Epithelial cell of esophagus (primary cell): ENCODE results near the gene PRDM9.
A peak's percentile ranks its signal among the peaks of the same experiment; 100 is the strongest.

Experiments used
- DNase-seq: peaks from one replicate; pipeline ENCODE4 v3.0.0; 2010; ENCODE audit warnings: low read depth
- H3K4me3 ChIP-seq: 2 replicates; pipeline ENCODE4 v1.5.1; 2011; ENCODE audit warnings: mild to moderate bottlenecking, low read length, control low read depth
- CTCF ChIP-seq: IDR thresholded peaks from 2 replicates; pipeline ENCODE4 v1.5.1; 2011; ENCODE audit warnings: low read depth, mild to moderate bottlenecking, low read length, control low read depth, inconsistent platforms; ENCODE audit not compliant: insufficient read depth; ENCODE audit errors: missing control alignments

The PRDM9 gene

GRCh38 chr5:23507278-23507685 is at the start of gene PRDM9:
TSS of gene PRDM9 (plus strand) at chr5:23507609. CDS start at chr5:23509034, 1,425 bp downstream.
- no peak for TF ChIP-seq CTCF
- DNase-seq, result peak; percentile 85
- H3K4me3 ChIP-seq, result peak within 1 kb of the TSS; percentile 47

GRCh38 chr5:23457780-23458179 is 49.6 kb upstream of the PRDM9 start:
- TF ChIP-seq CTCF, result no peak
- DNase-seq, result no peak
- no peak overlapping the region for H3K4me3 ChIP-seq

GRCh38 chr5:23459214-23459613 is 48.2 kb upstream of the PRDM9 start:
- DNase-seq, result no peak
- no peak overlapping the region for H3K4me3 ChIP-seq
- TF ChIP-seq CTCF, result no peak

GRCh38 chr5:23461576-23461975 is 45.8 kb upstream of the PRDM9 start:
- no peak for TF ChIP-seq CTCF
- no peak overlapping the region for H3K4me3 ChIP-seq
- no peak for DNase-seq

- DNase-seq, result peak; percentile 98
- no peak for TF ChIP-seq CTCF
Observed at GRCh38 chr5:23466401-23466912, 41.0 kb upstream of the PRDM9 start.

GRCh38 chr5:23468658-23469057 is 38.8 kb upstream of the PRDM9 start:
- TF ChIP-seq CTCF, result no peak
- DNase-seq, result no peak
- H3K4me3 ChIP-seq, result no peak overlapping the region

More at GRCh38 chr5:23466401-23466912, 41.0 kb upstream of the PRDM9 start:
- H3K4me3 ChIP-seq, result no peak overlapping the region

- no peak overlapping the region for H3K4me3 ChIP-seq
- DNase-seq, result no peak
- no peak for TF ChIP-seq CTCF
Observed at GRCh38 chr5:23473915-23474314, 33.5 kb upstream of the PRDM9 start.
